Neural progenitor cell (in vitro differentiated cells): Measurements from ENCODE around the gene SLC25A31.

Source experiments
- CTCF ChIP-seq: fragments of 200-600 bp; sonication (generic); IDR thresholded peaks from 2 replicates; pipeline ENCODE4 v1.5.1; 2017; ENCODE audit warnings: antibody characterized with exemption, mild to moderate bottlenecking
- EZH2 ChIP-seq: fragments of 200-600 bp; sonication (generic); IDR thresholded peaks from 2 replicates; pipeline ENCODE4 v1.6.1; 2017; ENCODE audit warnings: antibody characterized with exemption, mild to moderate bottlenecking, moderate library complexity

GRCh38 chr4:127810551-127810950 is 80.4 kb downstream of the SLC25A31 start:
- no peak for TF ChIP-seq CTCF
- no peak for TF ChIP-seq EZH2
